H7 (cell line): Measurements from ENCODE around the gene ZNF564. TPM values are rescaled to one million over a fixed set of nuclear protein-coding genes. Genes with fewer than 3 reads are reported as not detected.
"Not testable (repeated sequence)": the region's sequence is repeated elsewhere in the genome, so short reads cannot be mapped to it uniquely, and the experiment has no call there.

Experiments
- DNase-seq: peaks from one replicate; pipeline ENCODE4 v3.0.0; 2012
- H3K27me3 ChIP-seq: 2 replicates; pipeline ENCODE4 v1.6.0; 2011; ENCODE audit warnings: mild to moderate bottlenecking, low read length; ENCODE audit not compliant: control insufficient read depth, insufficient read depth
- H3K36me3 ChIP-seq: replicated peaks from 2 replicates; pipeline ENCODE4 v1.5.1; 2011; ENCODE audit warnings: low read length; ENCODE audit not compliant: control insufficient read depth, insufficient read depth
- H3K4me3 ChIP-seq: 2 replicates; pipeline ENCODE4 v1.5.1; 2011; ENCODE audit warnings: low read depth, mild to moderate bottlenecking, control low read depth, low read length, moderate library complexity; ENCODE audit not compliant: insufficient read depth
- total RNA-seq: library from RNA; depleted of rRNA; stranded (reverse); fragments of >200 nt; shearing (Covaris generic); gene quantifications from 2 replicates; pipeline ENCODE4 v1.2.3, GENCODE V29; 2014

Gene ZNF564
- total RNA-seq, 1 experiment from 2014 or later, result 2.7 TPM

GRCh38 chr19:12545267-12545666 is 6.0 kb downstream of the ZNF564 start:
- Histone ChIP-seq H3K27me3 (no peaks in the 10 kb centered on the region), H3K4me3 (no peak overlapping the region), H3K36me3 (peaks cover 3% of the 10 kb centered on the region; the same call in 1 of the 2 replicates)
- no peak for DNase-seq

GRCh38 chr19:12544401-12544876 is 6.8 kb downstream of the ZNF564 start:
- Histone ChIP-seq H3K4me3 (no peak overlapping the region), H3K36me3 (peaks cover 3% of the 10 kb centered on the region; the same call in 1 of the 2 replicates), H3K27me3 (no peaks in the 10 kb centered on the region)
- no peak for DNase-seq

GRCh38 chr19:12543855-12544254 is 7.4 kb downstream of the ZNF564 start:
- Histone ChIP-seq H3K27me3 (no peaks in the 10 kb centered on the region), H3K4me3 (no peak overlapping the region), H3K36me3 (peaks cover 3% of the 10 kb centered on the region; the same call in 1 of the 2 replicates)
- no peak for DNase-seq

GRCh38 chr19:12527034-12527836 is 24.0 kb downstream of the ZNF564 start:
- Histone ChIP-seq H3K36me3 (peaks cover 31% of the 10 kb centered on the region), H3K27me3 (no peaks in the 10 kb centered on the region), H3K4me3 (no peak overlapping the region)
- no peak for DNase-seq

- Histone ChIP-seq H3K27me3 (no peaks in the 10 kb centered on the region), H3K4me3 (no peak overlapping the region), H3K36me3 (peaks cover 31% of the 10 kb centered on the region)
- no peak for DNase-seq
Measured at GRCh38 chr19:12526542-12526941, 24.7 kb downstream of the ZNF564 start.

GRCh38 chr19:12521996-12522395 is 29.3 kb downstream of the ZNF564 start:
- H3K4me3 ChIP-seq, result no peak overlapping the region
- peaks cover 15% of the 10 kb centered on the region for H3K36me3 ChIP-seq
- H3K27me3 ChIP-seq, result no peaks in the 10 kb centered on the region
- peak; percentile 33 for DNase-seq

- Histone ChIP-seq H3K27me3 (no peaks in the 10 kb centered on the region), H3K4me3 (no peak overlapping the region), H3K36me3 (no peaks in the 10 kb centered on the region)
- DNase-seq, result peak; percentile 64
Measured at GRCh38 chr19:12513531-12514061, 37.7 kb downstream of the ZNF564 start.

DNA sequence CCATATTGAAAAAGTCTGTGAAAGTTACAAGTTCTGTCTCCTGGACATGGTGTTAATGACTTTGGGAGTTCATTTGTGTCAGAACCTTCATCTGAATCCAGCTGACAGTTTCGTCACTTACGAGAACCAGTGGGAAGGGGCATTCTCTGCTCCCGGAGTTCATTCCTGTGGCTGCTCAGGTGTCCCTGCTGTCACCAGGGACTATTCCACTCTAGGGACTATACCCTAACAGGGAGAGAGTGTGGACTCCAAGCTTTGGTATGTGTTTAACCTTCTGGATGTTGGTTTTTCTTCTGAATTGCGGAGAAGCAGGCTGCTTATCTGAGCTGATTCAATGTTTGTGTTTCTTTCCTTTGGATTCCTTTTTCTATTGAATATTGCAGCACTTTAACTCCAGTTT is 54.2 kb downstream of the ZNF564 start:
- H3K36me3 ChIP-seq, result no peaks in the 10 kb centered on the region
- no peak for DNase-seq
- no peaks in the 10 kb centered on the region for H3K27me3 ChIP-seq
- H3K4me3 ChIP-seq, result no peak overlapping the region

DNA sequence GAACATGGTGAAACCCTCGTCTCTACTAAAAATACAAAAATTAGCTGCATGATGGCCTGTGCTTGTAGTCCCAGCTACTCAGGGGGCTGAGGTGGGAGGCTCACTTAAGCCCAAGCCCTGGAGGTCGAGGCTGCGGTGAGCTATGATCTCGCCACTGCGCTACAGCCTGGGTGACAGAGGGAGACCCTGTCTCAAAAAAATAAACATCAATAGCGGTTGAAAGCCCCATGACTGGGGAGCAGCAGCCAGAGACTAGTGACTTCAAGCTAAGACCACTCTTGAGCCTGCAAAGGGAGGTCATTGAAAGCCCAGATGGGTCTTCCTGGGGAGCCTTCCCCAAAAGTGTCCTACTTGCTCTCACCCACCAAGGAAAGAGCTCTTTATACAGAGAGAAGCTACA is 54.8 kb downstream of the ZNF564 start:
- no peaks in the 10 kb centered on the region for H3K36me3 ChIP-seq
- H3K4me3 ChIP-seq, result no peak overlapping the region
- H3K27me3 ChIP-seq, result no peaks in the 10 kb centered on the region
- no peak for DNase-seq

DNA sequence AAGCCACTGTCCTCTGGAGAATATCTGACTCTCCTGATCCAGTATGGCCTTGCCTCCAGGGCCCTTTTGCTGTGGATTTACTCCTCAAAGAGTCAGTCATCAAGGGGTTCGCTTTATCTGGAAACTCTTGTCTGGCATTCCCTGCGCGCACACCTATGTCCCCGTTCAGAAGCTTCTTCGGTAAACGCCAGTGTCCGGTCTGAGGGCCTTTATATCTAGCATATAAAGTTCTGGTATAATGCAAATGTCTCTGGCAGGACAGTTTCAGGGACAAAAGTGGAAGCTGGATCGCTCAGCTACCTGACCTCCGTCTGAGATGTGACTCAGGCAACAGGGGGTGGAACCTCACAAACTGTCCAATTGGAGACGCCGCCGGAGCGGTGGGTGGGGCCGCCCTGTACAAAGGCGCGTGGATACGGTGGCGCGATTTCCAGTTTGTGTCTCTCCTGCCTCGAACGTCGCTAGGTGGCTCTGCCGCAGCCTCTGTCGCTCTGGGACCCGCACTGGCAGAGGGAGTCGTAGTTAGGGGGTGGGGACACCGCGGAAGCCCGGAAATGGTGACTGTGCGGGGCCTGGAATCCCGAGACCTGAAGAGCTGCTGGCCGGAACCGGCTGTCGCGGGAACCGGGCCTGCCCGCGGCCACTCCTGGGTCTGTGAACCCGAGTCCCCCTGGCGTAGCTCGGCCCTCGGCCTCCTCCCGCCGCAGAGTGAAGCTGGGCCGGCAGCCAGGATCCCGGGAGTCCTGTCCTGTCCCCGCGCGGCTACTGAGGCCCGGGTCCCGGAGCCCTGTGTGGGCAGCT is 56.1 kb downstream of the ZNF564 start:
- peak; percentile 93 for DNase-seq
- no peaks in the 10 kb centered on the region for H3K36me3 ChIP-seq
- H3K27me3 ChIP-seq, result no peaks in the 10 kb centered on the region
- H3K4me3 ChIP-seq, result peak overlapping the region; percentile 56

- Histone ChIP-seq H3K4me3 (no peak overlapping the region), H3K27me3 (no peaks in the 10 kb centered on the region), H3K36me3 (no peaks in the 10 kb centered on the region)
- no peak for DNase-seq
Measured at GRCh38 chr19:12494260-12494860, 56.9 kb downstream of the ZNF564 start.

DNA sequence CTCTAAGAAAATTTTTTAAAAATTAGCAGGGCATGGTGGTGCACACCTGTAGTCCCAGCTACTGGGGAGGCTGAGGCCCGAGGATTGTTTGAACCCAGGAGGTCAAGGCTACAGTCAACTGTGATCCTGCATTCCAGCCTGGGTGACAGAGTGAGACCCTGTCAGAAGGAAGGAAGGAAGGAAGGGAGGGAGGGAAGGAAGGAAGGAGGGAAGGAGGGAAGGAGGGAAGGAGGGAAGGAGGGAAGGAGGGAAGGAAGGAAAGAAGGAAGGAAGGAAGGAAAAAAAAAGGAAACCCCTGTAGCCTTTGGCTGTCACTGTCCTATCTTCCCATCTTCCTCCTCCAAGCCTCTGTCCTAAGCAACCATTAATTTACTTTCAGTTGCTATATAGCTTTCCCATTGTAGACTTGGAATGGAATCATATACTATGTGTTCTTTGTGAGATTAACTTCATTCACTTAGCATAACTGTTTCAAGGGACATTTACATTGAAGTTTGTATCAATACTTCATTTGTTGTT is 65.0 kb downstream of the ZNF564 start:
- H3K4me3 ChIP-seq, DNase-seq, H3K36me3 ChIP-seq, H3K27me3 ChIP-seq: not testable (repeated sequence)

DNA sequence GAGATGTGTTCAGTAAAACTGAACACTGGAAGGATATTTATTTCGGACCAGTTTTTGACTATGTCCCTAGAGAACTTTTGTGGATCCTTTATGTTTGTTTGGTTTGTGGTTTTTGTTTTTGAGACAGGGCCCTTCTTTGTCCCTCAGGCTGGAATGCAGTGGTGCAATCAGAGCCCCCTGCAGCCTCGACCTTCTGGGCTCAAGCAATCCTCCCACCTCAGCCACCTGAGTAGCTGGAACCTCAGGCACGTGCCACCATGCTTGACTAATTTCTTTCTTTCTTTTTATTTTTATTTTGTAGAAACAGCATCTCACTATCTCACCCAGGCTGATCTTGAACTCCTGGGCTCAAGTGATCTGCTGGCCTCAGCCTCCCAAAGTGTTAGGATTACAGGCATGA is 65.7 kb downstream of the ZNF564 start:
- peaks cover 5% of the 10 kb centered on the region; the same call in 1 of the 2 replicates for H3K27me3 ChIP-seq
- no peak overlapping the region for H3K4me3 ChIP-seq
- DNase-seq, result no peak
- no peaks in the 10 kb centered on the region for H3K36me3 ChIP-seq

GRCh38 chr19:12485052-12485416 is 66.2 kb downstream of the ZNF564 start:
- Histone ChIP-seq H3K4me3 (peak overlapping the region; percentile 64), H3K27me3 (peaks cover 5% of the 10 kb centered on the region; the same call in 1 of the 2 replicates), H3K36me3 (no peaks in the 10 kb centered on the region)
- DNase-seq, result no peak
